Activated CD8-positive, alpha-beta memory T cell treated with anti-CD3 and anti-CD28 coated beads, Interleukin-2, amount 10 ng/mL, durations not matched to agents 7 days and 5 days (primary cell): ENCODE measurements around the gene MAP4. TPM values are rescaled to one million over a fixed set of nuclear protein-coding genes. Genes with fewer than 3 reads are reported as not detected.

Experiments
- ATAC-seq: fragments of 150-1000 bp; cut with Tn5 transposase; one replicate; pipeline ENCODE4 v1.10.0; 2021; ENCODE audit warnings: moderate library complexity
- CTCF ChIA-PET: fragments of 350-600 bp; sonication (Branson Sonifier 250); formaldehyde crosslinking; loops from one replicate; lab custom pipeline; 2021; ENCODE audit warnings: antibody characterized with exemption; lab: Charles Lee
- DNase-seq: peaks from one replicate; pipeline ENCODE4 v3.0.0-alpha.2; 2020
- H3K27ac Mint-ChIP-seq: one replicate; pipeline ENCODE4 v1.8.0; 2021; ENCODE audit warnings: mild to moderate bottlenecking, mixed read lengths
- H3K27me3 Mint-ChIP-seq: one replicate; pipeline ENCODE4 v1.8.0; 2021; ENCODE audit warnings: mixed read lengths
- H3K36me3 Mint-ChIP-seq: one replicate; pipeline ENCODE4 v1.8.0; 2021; ENCODE audit warnings: mild to moderate bottlenecking, mixed read lengths
- H3K4me1 Mint-ChIP-seq: one replicate; pipeline ENCODE4 v1.8.0; 2021; ENCODE audit warnings: mixed read lengths
- H3K4me3 Mint-ChIP-seq: one replicate; pipeline ENCODE4 v1.8.0; 2021; ENCODE audit warnings: mild to moderate bottlenecking, moderate library complexity, mixed read lengths
- H3K9me3 Mint-ChIP-seq: one replicate; pipeline ENCODE4 v1.8.0; 2022; ENCODE audit warnings: low read depth, mixed read lengths
- total RNA-seq, 2 experiments: library from RNA; stranded (reverse); gene quantifications; one replicate each; pipeline ENCODE4 v1.2.3, GENCODE V29; 2021

MAP4 gene
- total RNA-seq, 2 experiments from 2014 or later: 126 to 131 TPM

DNA sequence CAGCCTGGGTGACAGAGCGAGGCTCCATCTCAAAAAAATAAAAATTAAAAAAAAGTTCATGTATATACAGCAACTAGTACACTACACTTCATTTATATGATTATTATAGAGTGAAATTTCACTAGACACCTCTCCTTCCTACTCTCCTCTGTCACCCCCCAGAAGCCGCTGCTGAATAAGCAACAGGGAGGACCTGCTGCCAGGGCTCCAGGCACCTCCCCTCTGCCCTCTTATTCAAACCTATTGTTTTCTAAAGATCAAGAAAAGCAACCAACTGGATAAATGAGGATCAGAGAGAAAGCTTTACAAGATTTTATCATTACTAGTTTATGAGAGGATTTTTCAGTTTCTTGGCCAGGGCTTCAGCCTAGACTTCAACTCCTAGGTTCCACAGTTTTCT, 141.8 kb downstream of the MAP4 start:
- CTCF ChIA-PET: no interaction called here
- Mint-ChIP-seq H3K27ac (no peak overlapping the region), H3K4me1 (peaks cover 12% of the 10 kb centered on the region), H3K4me3 (no peak overlapping the region), H3K27me3 (no peaks in the 10 kb centered on the region), H3K9me3 (no peaks in the 10 kb centered on the region), H3K36me3 (peaks cover 28% of the 10 kb centered on the region)
- no peak for DNase-seq
- no peak for ATAC-seq

DNA sequence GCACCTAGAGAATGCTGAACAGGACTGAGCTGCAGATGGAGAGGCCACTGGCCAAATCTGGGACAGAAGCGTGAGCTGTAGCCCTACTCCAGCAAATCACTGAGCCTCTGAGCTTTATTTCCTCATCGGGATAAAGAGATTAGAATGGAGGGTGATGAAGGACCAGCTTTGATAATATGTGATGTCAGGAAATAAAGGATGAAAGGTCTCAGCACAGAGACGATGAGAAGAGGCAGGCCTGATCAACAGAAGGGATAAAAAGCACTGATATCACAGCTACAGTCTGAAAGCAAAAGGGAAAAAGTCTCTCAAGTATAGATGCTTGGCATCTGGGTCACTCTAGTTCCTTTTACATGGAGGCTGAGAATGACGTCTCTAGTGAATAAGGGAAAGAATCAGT, 143.3 kb downstream of the MAP4 start:
- Mint-ChIP-seq H3K9me3 (no peaks in the 10 kb centered on the region), H3K27me3 (no peaks in the 10 kb centered on the region), H3K36me3 (peaks cover 31% of the 10 kb centered on the region), H3K27ac (no peak overlapping the region), H3K4me3 (no peak overlapping the region), H3K4me1 (peaks cover 11% of the 10 kb centered on the region)
- DNase-seq (no peak), ATAC-seq (no peak)
- CTCF ChIA-PET: interaction anchor here (0.6 to 1.1 kb wide), 2 partner anchors 188 to 278 kb away, joined by 3 read pairs; no protein-coding TSS in a partner anchor

DNA sequence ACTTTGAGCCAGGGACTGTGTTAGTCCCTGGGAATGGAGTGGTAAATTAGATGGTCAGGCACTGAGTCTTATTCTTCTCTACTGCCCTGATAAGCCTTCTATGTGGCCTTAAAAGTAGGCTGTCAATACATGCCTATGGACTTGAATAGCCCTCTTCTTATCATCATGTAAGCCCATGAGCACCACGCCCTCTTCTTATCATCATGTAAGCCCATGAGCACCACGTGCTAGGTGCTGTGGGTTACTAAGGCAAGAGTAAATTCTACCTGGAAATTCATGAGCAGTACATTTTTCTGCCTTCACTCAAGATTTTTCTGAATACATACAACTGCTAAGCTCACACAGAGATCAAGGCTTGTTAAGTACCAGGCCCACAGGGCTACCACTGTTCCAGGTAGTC, 144.8 kb downstream of the MAP4 start:
- no peak for ATAC-seq
- Mint-ChIP-seq H3K4me1 (no peaks in the 10 kb centered on the region), H3K9me3 (no peaks in the 10 kb centered on the region), H3K27me3 (no peaks in the 10 kb centered on the region), H3K36me3 (peaks cover 35% of the 10 kb centered on the region), H3K27ac (no peak overlapping the region), H3K4me3 (no peak overlapping the region)
- CTCF ChIA-PET: interaction anchor here (1.2 kb wide), 1 partner anchor 280 kb away, joined by 3 read pairs; no protein-coding TSS in a partner anchor
- DNase-seq: no peak

DNA sequence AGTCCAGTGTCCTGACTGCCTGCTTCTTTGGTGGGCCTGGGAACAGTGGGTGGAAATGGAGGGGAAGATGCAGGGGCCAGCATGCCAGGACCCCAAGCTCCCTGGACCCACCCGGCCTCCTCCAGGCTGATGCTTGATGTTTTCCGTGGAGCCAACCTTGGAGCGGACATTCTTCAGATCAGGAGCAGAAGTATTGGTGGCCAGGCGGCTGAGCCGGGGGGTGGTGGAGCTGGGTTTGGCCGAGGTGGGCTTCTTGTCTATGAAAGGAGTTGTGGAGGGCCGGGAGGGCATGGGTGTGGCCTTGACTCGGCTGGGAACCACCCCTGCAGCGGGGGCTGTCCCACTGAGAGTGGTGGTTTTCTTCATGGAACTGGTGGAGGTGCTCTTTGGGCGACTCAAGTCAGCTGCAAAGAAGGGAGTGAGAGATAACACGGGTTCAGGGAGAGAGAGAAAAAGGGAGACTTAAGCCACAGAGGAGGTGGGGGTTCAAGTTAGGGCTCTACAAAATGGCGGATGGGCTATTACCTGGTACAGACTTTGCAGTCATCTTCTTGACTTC, 145.4 kb downstream of the MAP4 start:
- Mint-ChIP-seq H3K36me3 (peaks cover 37% of the 10 kb centered on the region), H3K4me1 (no peaks in the 10 kb centered on the region), H3K9me3 (no peaks in the 10 kb centered on the region), H3K27ac (no peak overlapping the region), H3K4me3 (no peak overlapping the region), H3K27me3 (no peaks in the 10 kb centered on the region)
- no peak for ATAC-seq
- CTCF ChIA-PET: interaction anchor here (1.2 kb wide), 1 partner anchor 281 kb away, joined by 3 read pairs; no protein-coding TSS in a partner anchor
- DNase-seq: no peak

DNA sequence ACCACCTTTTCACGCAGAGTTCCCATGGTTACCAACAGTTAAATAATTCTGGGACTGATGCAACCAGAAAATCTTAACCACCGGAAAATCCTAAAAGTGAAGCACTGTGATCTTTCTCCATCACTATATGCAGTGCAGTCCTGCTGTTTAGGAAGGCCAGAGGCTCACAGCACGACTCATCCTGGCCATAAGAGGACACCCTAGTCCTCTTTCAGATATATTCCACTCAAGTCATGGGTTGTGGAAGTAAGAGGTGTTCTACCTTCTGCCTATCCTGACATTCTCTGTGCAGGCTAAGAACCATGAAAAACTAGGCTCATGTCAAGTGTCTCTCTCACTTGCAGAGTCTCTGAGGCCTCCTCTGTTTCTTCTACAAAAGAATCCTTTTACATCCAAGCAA, 146.1 kb downstream of the MAP4 start:
- CTCF ChIA-PET: interaction anchor here (1.3 kb wide), 1 partner anchor 33 kb away, joined by 3 read pairs; no protein-coding TSS in a partner anchor
- no peak overlapping the region for H3K4me3 Mint-ChIP-seq
- H3K36me3 Mint-ChIP-seq: peaks cover 35% of the 10 kb centered on the region
- H3K9me3 Mint-ChIP-seq: no peaks in the 10 kb centered on the region
- H3K27me3 Mint-ChIP-seq: no peaks in the 10 kb centered on the region
- DNase-seq (no peak), ATAC-seq (no peak)
- H3K27ac Mint-ChIP-seq: no peak overlapping the region
- no peaks in the 10 kb centered on the region for H3K4me1 Mint-ChIP-seq

DNA sequence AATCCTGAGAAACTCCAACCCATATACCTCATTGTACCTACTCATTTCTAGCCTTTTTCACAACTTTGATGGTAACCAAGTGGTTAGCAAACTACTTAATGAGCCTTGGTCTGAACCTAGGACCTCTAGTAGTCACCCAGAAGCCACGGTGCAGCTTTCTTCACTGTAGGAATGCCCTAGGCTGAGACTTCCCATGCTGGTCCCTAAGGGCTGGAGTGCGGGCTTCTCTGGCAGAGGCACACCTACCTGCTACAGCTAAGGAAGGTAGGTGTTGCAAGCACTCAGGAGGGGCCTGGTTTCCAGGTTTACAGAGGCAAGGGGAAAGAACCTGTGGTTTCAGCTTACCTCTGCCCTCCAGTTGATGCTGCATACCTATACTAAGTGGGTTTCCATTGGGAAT, 147.9 kb downstream of the MAP4 start:
- no peaks in the 10 kb centered on the region for H3K9me3 Mint-ChIP-seq
- no peaks in the 10 kb centered on the region for H3K27me3 Mint-ChIP-seq
- CTCF ChIA-PET: no interaction called here
- no peak overlapping the region for H3K4me3 Mint-ChIP-seq
- no peak overlapping the region for H3K27ac Mint-ChIP-seq
- ATAC-seq (no peak), DNase-seq (no peak)
- no peaks in the 10 kb centered on the region for H3K4me1 Mint-ChIP-seq
- peaks cover 33% of the 10 kb centered on the region for H3K36me3 Mint-ChIP-seq

DNA sequence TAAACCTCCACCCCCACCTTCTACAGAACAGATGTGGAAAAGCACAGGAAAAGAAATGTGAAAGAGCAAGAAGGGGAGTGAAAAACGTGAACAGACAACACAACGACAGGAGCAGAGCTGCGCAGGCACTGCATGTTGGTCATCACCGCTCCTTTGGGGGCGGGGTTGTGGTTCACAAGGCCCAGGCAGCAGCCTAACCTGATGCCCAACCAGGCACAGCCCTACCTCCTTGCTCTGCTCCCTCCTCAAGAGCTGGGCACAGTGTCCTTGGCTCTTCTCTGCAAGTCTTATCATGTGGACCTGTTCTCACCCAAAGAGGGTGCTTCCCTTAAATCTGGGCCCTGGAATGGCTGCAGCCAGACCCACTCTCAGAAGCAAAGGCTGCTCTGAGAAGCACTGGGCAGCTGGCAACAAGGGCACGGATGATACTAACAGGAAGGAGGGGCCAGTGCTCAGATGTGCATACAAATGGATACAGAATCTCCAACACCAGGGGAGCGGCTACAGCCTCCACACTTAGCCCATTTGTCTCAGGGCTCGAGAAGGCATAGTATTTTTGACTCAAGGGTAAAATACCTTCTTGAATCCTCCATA, 148.7 kb downstream of the MAP4 start:
- CTCF ChIA-PET: interaction anchor here (1.6 kb wide), 1 partner anchor 159 kb away, joined by 4 read pairs; no protein-coding TSS in a partner anchor
- Mint-ChIP-seq H3K36me3 (peaks cover 33% of the 10 kb centered on the region), H3K27ac (no peak overlapping the region)

DNA sequence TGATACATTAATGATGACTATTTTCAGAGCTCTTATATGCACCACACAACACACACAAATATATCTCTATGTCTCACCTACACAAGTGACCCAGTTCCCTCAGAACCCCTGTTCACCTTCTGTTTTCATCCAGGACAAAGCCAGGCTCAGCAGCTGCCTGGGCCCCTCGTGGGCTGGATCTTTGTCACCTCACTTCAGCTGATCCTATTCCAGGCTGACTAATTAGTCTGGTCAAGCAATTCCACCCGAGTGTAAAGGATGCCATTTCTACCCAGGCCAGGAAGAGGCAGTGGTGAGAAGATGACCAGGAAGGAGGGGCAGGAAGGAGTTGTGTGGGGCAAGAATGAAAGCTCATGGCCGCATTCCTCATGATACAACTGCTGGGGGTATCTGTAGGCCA, 151.0 kb downstream of the MAP4 start:
- ATAC-seq (no peak), DNase-seq (no peak)
- Mint-ChIP-seq H3K36me3 (peaks cover 18% of the 10 kb centered on the region), H3K4me1 (no peaks in the 10 kb centered on the region), H3K27me3 (no peaks in the 10 kb centered on the region), H3K4me3 (no peak overlapping the region), H3K9me3 (no peaks in the 10 kb centered on the region), H3K27ac (no peak overlapping the region)
- CTCF ChIA-PET: interaction anchor here (1.3 to 1.7 kb wide), 3 partner anchors 28 to 125 kb away, joined by 3 to 4 read pairs (median 3); no protein-coding TSS in a partner anchor

More for the DNA sequence above, 148.7 kb downstream of the MAP4 start:
- no peaks in the 10 kb centered on the region for H3K4me1 Mint-ChIP-seq
- H3K4me3 Mint-ChIP-seq: no peak overlapping the region
- ATAC-seq (no peak), DNase-seq (no peak)
- H3K27me3 Mint-ChIP-seq: no peaks in the 10 kb centered on the region
- H3K9me3 Mint-ChIP-seq: no peaks in the 10 kb centered on the region

DNA sequence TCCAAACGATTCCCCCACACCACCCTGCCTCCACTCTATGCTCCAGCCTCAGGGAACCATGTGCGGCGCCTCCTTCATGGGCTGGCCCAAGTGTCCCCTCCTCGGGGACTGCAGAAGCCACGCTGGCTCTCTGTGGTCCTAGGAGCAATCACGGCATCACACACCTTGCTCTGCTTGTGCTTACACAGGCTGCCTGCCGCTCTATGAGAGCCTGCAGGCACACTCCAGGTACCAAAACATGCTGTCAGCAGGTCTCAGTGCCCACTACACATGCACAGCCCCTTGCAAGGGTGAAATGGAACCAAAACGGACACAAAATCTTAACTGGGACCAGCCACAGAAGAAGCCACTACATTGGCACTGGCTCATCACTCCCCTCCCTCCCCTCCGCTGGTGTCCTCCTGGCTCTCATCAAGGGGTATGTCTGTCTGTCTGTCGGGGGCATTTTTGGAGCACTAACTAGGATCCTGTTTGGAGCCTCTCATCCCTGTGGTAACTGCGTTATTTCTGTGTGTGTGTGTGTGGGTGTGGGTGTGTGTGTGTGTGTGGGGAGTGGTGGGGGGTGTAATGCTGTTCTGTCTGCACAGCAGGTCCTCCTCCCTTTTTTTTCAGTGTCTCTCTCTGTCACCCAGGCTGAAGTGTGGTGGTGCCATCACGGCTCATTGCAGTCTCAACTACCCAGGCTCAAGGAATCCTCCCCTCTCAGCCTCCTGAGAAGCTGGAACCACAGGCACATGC, 152.7 kb downstream of the MAP4 start:
- Mint-ChIP-seq H3K27me3 (no peaks in the 10 kb centered on the region), H3K4me3 (no peak overlapping the region), H3K36me3 (peaks cover 8% of the 10 kb centered on the region), H3K27ac (no peak overlapping the region), H3K4me1 (no peaks in the 10 kb centered on the region), H3K9me3 (no peaks in the 10 kb centered on the region)
- CTCF ChIA-PET: interaction anchor here (1.4 kb wide), 1 partner anchor 26 kb away, joined by 4 read pairs; no protein-coding TSS in a partner anchor
- no peak for DNase-seq
- ATAC-seq: no peak

DNA sequence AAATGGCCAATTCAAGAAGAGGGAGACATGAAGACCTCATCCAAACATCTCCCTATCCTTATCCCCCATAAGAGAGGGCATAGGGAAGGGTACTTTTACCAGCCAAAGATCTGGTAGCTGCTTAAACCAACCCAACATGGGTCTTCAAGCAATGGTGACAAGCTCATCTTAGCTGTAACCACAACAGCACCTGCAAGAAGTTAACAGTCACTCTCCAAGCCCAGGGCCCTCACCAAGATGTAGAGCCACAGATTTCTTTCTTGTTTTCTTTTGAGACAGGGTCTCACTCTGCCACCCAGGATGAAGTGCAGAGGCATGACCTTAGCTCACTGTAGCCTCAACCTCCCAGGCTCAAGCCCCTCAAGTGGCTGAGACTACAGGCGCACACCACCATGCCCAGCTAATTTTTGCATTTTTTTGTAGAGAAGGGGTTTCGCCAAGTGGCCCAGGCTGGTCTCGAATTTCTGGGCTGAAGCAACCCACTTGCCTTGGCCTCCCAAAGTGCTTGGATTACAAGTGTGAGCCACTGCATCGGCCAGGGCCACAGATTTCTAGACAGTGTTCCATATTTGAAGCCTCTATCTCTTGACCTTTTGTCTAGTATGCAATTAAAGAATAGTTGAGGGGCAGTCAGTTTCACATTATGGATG, 156.1 kb downstream of the MAP4 start:
- H3K27me3 Mint-ChIP-seq: no peaks in the 10 kb centered on the region
- H3K9me3 Mint-ChIP-seq: no peaks in the 10 kb centered on the region
- no peak for DNase-seq
- no peak for ATAC-seq
- no peak overlapping the region for H3K4me3 Mint-ChIP-seq
- peaks cover 6% of the 10 kb centered on the region for H3K36me3 Mint-ChIP-seq
- CTCF ChIA-PET: interaction anchor here (0.9 to 1.3 kb wide), 2 partner anchors 16 to 35 kb away, joined by 4 read pairs; no protein-coding TSS in a partner anchor
- H3K4me1 Mint-ChIP-seq: no peaks in the 10 kb centered on the region
- H3K27ac Mint-ChIP-seq: no peak overlapping the region

DNA sequence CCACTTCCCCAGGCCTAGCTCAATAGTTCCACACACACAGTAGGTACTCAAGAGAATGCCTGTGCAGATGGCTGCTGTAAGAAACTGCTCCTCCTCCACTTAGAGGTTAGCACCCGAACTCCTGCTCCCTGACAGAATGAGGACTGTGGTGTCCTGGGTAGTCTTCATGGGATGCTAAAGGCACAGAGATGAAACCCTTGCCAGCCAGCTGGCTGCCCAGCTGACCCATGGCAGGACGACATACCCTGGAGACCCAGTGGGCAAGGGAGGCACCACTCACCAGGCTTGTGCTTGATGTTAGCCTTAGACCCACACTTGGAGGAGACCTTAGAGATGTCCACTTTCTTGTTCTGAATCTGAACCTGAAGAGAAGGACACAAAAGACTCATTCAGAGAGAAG, 159.1 kb downstream of the MAP4 start:
- H3K36me3 Mint-ChIP-seq: peaks cover 8% of the 10 kb centered on the region
- H3K4me1 Mint-ChIP-seq: no peaks in the 10 kb centered on the region
- ATAC-seq (no peak), DNase-seq (no peak)
- CTCF ChIA-PET: interaction anchor here (1.2 kb wide), 1 partner anchor 133 kb away, joined by 3 read pairs; no protein-coding TSS in a partner anchor
- H3K9me3 Mint-ChIP-seq: no peaks in the 10 kb centered on the region
- no peak overlapping the region for H3K4me3 Mint-ChIP-seq
- no peaks in the 10 kb centered on the region for H3K27me3 Mint-ChIP-seq
- no peak overlapping the region for H3K27ac Mint-ChIP-seq

DNA sequence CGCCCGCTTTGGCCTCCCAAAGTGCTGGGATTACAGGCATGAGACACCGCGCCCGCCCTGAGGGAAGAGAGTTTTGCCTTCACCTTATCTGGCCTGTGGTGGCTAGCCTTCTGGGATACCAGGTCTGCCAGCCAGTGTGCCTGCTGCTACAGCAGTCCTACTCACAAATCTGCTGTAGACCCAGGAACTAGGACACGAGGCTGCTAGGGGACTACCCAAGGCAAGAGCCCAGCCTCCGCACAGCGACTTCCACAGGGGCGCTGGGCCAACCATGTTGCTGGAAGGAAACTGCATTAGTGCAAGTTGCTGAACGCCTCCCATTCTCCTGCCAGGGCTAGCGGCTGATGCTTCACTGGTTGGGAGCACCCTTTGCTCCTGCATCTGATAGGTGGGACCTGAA, 159.5 kb downstream of the MAP4 start:
- ATAC-seq: no peak
- CTCF ChIA-PET: no interaction called here

More for the DNA sequence above, 159.5 kb downstream of the MAP4 start:
- H3K4me3 Mint-ChIP-seq: no peak overlapping the region
- no peaks in the 10 kb centered on the region for H3K4me1 Mint-ChIP-seq
- H3K27ac Mint-ChIP-seq: no peak overlapping the region
- no peaks in the 10 kb centered on the region for H3K9me3 Mint-ChIP-seq
- H3K36me3 Mint-ChIP-seq: peaks cover 8% of the 10 kb centered on the region
- no peak for DNase-seq
- H3K27me3 Mint-ChIP-seq: no peaks in the 10 kb centered on the region
